Fibroblast of upper back skin (primary cell): ENCODE results near the gene SLC28A2.
"Not testable (repeated sequence)": the region's sequence is repeated elsewhere in the genome, so short reads cannot be mapped to it uniquely, and the experiment has no call there.

Experiments
- DNase-seq: peaks from one replicate; pipeline ENCODE4 v3.0.0-alpha.2; 2013

The SLC28A2 gene

GRCh38 chr15:45263854-45264253 lies 11.8 kb downstream of the SLC28A2 start:
- no peak for DNase-seq

GRCh38 chr15:45265506-45265905 lies 13.5 kb downstream of the SLC28A2 start:
- DNase-seq = no peak

- no peak for DNase-seq
These were observed 16.1 kb downstream of the SLC28A2 start for GRCh38 chr15:45268135-45268534.

DNA sequence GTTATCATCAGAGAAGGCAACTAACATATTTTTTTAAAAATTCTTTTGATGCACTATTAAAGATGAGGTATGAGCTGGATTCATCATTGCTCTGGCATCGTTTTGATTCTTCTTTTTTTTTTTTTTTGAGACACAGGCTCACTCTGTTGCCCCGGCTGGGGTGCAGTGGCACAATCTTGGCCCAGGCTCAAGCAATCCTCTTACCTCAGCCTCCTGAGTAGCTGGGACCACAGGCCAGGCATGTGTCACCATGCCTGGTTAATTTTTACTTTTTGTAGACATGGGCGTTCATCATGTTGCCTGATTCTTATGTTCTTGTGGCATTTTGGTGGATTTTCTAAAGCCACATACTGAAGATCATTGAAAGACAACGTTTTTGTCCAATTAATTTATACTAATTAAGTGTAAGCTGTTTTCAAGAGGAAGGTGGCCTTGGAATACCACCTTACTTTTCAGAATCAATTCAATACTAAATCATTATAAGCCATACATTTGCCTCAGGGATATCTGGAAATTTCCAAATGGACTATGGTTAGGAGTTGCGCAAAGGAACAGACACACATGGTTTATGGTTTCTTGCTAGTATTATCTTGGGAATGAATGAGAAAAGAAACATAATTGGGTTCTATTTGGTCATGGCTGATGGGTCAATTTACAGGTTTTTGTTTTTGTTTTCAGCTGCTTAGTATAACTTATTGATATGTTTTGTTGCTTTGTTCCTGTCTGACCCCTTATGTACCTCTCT lies 22.8 kb downstream of the SLC28A2 start:
- DNase-seq = no peak

DNA sequence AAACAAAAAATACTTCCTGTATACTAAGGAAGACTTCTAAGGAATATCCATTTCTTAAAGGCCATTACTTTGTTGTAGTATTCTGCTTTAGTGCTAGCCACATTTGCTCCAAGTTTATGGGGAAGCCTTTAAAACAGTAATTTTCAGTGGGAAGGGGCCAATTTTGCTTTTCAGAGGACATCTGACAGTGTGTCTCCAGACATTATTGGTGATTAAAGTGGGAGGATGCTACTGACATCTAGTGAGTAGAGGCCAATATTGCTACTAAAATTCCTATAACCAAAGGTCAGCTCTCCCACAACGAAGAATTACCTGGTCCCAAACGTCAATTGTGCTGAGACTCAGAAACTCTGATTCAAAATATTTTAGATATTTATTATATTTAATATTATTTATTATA lies 24.8 kb downstream of the SLC28A2 start:
- peak; percentile 53 for DNase-seq

DNA sequence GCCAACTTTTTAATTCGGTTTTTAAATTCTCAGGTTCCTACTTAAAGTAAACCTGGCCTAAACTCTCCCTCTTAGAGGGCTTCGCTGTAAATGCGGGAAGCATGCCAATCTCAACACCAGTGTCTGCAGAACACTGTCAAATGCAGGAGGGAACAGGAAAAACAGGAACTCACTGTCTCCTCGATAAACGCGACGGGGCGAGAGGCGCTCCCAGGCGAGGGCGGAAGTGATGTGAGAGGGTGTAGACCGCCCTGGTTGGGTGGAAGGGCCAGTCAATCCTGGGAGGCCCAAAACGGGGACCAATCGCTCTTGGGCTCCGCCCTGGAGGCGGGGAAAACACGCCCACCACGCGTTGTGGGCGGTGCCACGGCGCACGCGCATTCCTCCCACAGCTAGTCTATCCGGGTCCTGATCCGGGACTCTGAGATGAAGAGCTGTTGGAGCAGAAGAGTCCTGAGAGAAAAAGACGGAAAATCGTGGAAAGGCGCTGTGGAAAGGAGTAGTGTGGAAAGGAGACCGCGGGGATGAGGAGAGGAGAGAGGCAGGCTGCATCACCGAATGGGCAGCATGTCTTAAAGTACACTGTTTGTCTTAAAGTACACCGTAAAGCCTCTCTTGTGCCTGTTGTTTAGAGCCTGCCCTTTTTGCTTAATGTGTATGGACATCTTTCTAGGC lies 27.1 kb downstream of the SLC28A2 start:
- peak; percentile 97 for DNase-seq

- no peak for DNase-seq
These were observed 33.4 kb downstream of the SLC28A2 start for GRCh38 chr15:45285413-45285812.

GRCh38 chr15:45287390-45287956 lies 35.4 kb downstream of the SLC28A2 start:
- DNase-seq = no peak

DNA sequence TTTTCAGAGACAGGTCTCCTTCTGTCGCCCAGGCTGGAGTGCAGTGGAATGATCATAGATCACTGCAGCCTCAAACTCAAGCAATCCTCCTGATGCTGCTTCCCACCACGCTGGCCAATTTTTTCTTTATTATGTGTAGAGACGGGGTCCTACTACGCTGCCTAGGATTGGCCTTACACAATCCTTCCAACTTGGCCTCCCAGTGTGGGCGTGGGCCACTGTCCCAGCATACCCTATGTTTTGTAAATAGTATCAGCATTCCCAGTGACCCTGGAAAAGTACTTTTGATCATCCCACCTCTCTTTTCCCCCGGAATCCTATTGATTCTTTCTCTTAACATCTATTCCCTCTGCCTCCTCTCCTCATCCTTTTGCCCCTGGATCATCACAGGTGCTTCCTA lies 36.9 kb downstream of the SLC28A2 start:
- no peak for DNase-seq

GRCh38 chr15:45291822-45292582 lies 40.0 kb downstream of the SLC28A2 start:
- DNase-seq = no peak

DNA sequence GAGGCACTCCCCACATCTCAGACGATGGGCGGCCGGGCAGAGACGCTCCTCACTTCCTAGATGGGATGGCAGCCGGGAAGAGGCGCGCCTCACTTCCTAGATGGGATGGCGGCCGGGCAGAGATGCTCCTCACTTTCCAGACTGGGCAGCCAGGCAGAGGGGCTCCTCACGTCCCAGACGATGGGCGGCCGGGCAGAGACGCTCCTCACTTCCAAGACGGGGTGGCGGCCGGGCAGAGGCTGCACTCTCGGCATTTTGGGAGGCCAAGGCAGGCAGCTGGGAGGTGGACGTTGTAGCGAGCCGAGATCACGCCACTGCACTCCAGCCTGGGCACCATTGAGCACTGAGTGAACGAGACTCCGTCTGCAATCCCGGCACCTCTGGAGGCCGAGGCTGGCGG lies 41.3 kb downstream of the SLC28A2 start:
- not testable (repeated sequence) for DNase-seq

- not testable (repeated sequence) for DNase-seq
These were observed 46.9 kb downstream of the SLC28A2 start for GRCh38 chr15:45298964-45299378.

DNA sequence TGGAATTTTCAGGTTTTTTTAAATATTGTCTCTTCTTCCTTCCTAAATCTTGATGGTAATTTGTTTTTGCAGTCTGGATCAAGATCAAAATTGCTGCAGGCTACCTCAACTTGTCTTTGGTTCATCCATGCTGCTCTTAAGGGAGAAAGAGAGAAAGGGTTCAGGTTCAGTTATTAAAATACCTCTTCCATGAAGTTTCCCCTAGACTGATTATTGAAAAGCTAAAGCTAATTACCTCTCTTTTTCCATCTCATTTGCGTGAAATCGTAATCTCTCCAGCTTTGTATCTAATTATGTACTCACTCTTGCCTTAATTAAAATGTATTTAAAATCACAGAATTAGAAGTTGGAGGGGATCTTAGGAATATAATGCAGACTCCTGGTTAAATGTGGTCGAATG lies 52.7 kb downstream of the SLC28A2 start:
- DNase-seq = no peak

DNA sequence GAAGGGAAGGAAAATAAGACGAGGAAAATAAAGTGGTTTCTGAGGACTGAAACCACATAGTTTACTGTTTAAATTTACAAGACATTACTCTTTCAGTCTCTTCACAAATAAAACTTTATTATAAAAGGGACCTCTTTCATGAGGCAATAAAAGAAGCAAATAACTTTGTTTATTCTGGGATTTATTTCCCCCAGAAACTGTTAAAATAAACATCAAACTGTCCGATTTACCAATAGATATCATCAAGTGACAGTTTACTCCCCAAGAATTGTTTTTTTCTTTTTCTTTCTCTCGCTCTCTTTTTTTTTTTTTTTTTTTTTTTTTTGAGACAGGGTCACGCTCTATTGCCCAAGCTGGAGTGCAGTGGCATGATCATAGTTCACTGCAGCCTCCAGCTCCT lies 54.1 kb downstream of the SLC28A2 start:
- no peak for DNase-seq

GRCh38 chr15:45307230-45307924 lies 55.3 kb downstream of the SLC28A2 start:
- peak; percentile 65 for DNase-seq

- DNase-seq = not testable (repeated sequence)
These were observed 62.1 kb downstream of the SLC28A2 start for GRCh38 chr15:45314117-45314516.

DNA sequence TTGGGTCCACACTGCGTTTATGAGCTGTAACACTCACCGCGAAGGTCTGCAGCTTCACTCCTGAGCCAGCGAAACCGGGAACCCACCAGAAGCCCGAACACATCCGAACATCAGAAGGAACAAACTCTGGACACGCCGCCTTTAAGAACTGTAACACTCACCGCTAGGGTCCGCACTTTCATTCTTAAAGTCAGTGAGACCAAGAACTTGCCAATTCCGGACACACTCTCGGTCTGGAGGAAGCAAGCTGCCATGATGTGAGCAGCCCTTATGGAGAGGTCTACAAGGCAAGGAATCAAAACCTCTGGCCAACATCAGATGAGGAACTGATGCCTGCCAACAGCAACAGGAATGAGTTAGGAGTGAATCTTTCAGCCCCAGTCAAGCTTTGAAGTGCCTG lies 62.9 kb downstream of the SLC28A2 start:
- DNase-seq = peak; percentile 17

GRCh38 chr15:45319472-45320214 lies 67.6 kb downstream of the SLC28A2 start:
- no peak for DNase-seq

DNA sequence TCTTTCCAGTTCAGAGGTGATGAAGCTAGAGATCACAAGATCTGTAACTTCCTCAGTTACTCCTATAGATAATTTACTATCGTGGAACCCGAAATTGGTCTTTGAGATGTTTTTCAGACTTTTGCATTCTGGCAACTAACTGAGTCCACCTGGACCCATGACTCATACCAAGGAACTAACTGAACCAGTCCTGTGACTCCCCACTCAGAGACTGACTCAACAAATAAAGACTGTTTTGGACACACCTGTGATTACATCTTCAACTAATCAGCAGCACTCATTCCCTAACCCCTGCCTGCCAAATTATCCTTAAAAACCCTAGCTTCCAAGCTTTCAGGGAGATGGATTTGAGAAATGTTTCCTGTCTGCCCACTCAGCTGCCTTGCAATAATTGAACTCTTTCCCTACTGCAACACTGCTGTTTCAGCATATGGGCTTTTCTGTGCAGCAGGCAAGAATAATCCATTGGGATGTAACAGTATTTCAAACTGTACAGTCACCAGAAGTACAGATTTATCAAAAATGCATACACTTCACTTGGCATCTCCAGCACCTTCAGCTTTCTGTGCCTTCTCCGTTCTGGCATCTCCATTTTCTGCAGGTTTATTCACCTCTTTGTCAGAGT lies 68.7 kb downstream of the SLC28A2 start:
- no peak for DNase-seq

GRCh38 chr15:45326280-45326679 lies 74.2 kb downstream of the SLC28A2 start:
- no peak for DNase-seq

DNA sequence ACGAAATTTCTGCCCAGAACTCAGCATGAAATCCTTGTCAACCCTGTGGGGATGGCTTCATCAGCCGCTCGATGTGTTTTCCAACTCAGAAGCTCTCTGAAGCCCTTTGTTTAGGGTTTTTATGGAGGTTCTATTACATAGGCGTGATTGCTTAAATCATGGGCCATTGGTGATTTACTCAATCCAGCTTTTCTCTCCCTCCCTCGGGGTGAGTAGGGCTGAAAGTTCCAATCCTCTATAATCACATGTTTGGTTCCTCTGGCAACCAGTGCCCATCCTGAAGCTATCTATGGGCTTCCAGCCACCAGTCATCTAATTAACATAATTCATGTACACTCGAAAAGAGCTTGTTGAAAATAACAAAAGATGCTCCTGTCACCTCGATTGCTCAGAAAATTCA lies 74.7 kb downstream of the SLC28A2 start:
- no peak for DNase-seq
